Ishikawa (cell line): ENCODE measurements around the gene INPP5F.

Experiments
- CEBPB ChIP-seq: IDR thresholded peaks from 2 replicates; pipeline ENCODE4 v1.6.1; 2012
- CREB1 ChIP-seq: IDR thresholded peaks from 2 replicates; pipeline ENCODE4 v1.6.1; 2012; ENCODE audit warnings: low read depth
- EP300 ChIP-seq: IDR thresholded peaks from 2 replicates; pipeline ENCODE4 v1.6.1; 2012; ENCODE audit warnings: borderline replicate concordance
- FOXM1 ChIP-seq: IDR thresholded peaks from 2 replicates; pipeline ENCODE4 v1.6.1; 2012; ENCODE audit warnings: low read depth, borderline replicate concordance
- NFIC ChIP-seq: IDR thresholded peaks from 2 replicates; pipeline ENCODE4 v1.6.1; 2012
- RAD21 ChIP-seq: IDR thresholded peaks from 2 replicates; pipeline ENCODE4 v1.6.1; 2012; ENCODE audit warnings: low read depth
- TEAD4 ChIP-seq: IDR thresholded peaks from 2 replicates; pipeline ENCODE4 v1.6.1; 2012
- YY1 ChIP-seq: IDR thresholded peaks from 2 replicates; pipeline ENCODE4 v1.6.1; 2012; ENCODE audit warnings: low read depth
- TF ChIP-seq, protein P1 (sequence below): IDR thresholded peaks from 2 replicates; pipeline ENCODE4 v1.6.1; 2012
- TF ChIP-seq, protein P2 (sequence below): IDR thresholded peaks from 2 replicates; pipeline ENCODE4 v1.6.1; 2012; ENCODE audit warnings: low read depth, mild to moderate bottlenecking

DNA sequence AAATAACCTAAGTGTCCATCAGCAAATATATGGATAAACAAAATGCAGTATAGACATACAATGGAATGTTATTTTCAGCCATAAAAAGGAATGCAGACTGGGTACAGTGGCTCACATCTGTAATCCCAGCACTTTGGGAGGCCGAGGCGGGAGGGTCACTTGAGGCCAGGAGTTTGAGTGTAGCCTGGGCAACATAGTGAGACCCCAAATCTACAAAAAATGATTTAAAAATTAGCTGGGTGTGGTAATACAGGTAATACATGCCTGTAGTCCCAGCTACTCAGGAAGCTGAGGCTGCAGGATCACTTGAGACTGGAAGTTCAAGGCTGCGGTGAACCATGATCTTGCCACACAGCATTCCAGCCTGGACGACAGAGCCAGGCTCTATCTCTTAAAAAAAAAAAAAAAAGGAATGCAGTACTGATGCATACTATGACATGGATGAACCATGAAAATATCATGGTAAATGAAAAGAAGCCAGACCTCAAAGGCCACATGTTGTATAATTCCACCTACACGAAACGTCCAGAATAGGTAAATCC is 139.9 kb downstream of the INPP5F start:
- no peak for TF ChIP-seq EP300
- TF ChIP-seq CEBPB, result no peak
- TF ChIP-seq, protein P1, sequence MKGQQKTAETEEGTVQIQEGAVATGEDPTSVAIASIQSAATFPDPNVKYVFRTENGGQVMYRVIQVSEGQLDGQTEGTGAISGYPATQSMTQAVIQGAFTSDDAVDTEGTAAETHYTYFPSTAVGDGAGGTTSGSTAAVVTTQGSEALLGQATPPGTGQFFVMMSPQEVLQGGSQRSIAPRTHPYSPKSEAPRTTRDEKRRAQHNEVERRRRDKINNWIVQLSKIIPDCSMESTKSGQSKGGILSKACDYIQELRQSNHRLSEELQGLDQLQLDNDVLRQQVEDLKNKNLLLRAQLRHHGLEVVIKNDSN, result no peak
- no peak for TF ChIP-seq FOXM1
- no peak for TF ChIP-seq NFIC
- no peak for TF ChIP-seq TEAD4
- TF ChIP-seq YY1, result no peak
- TF ChIP-seq CREB1, result no peak
- no peak for TF ChIP-seq RAD21
- TF ChIP-seq, protein P2, sequence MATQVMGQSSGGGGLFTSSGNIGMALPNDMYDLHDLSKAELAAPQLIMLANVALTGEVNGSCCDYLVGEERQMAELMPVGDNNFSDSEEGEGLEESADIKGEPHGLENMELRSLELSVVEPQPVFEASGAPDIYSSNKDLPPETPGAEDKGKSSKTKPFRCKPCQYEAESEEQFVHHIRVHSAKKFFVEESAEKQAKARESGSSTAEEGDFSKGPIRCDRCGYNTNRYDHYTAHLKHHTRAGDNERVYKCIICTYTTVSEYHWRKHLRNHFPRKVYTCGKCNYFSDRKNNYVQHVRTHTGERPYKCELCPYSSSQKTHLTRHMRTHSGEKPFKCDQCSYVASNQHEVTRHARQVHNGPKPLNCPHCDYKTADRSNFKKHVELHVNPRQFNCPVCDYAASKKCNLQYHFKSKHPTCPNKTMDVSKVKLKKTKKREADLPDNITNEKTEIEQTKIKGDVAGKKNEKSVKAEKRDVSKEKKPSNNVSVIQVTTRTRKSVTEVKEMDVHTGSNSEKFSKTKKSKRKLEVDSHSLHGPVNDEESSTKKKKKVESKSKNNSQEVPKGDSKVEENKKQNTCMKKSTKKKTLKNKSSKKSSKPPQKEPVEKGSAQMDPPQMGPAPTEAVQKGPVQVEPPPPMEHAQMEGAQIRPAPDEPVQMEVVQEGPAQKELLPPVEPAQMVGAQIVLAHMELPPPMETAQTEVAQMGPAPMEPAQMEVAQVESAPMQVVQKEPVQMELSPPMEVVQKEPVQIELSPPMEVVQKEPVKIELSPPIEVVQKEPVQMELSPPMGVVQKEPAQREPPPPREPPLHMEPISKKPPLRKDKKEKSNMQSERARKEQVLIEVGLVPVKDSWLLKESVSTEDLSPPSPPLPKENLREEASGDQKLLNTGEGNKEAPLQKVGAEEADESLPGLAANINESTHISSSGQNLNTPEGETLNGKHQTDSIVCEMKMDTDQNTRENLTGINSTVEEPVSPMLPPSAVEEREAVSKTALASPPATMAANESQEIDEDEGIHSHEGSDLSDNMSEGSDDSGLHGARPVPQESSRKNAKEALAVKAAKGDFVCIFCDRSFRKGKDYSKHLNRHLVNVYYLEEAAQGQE, result no peak
